Left cardiac atrium (tissue), 4 donors: ENCODE results near the gene DNAJC4. TPM values are rescaled to one million over a fixed set of nuclear protein-coding genes. Genes with fewer than 3 reads are reported as not detected.

Source experiments
- ATAC-seq, 2 donors: fragments of 200-7000 bp; cut with Tn5 transposase; one replicate each; pipeline ENCODE4 v1.9.1; 2020; ENCODE audit warnings: mild to moderate bottlenecking in 2 of 2, moderate library complexity in 2 of 2
- DNase-seq: peaks from one replicate; pipeline ENCODE4 v3.0.0-alpha.2; 2020
- intact Hi-C, 2 donors: fragments of 100-400 bp; cut with DNase I; formaldehyde crosslinking; loops; one replicate each; pipeline versions ENCODE4 v1.14.1 to v1.15.1; 2022 to 2023
- total RNA-seq, 2 donors: library from RNA; stranded (reverse); fragmentation: NEBNext Ultra II Directional; extraction: Animal tissue kit (Norgen Biotek cat#: 25700); gene quantifications; one replicate each; pipeline ENCODE4 v1.2.1, GENCODE V29; 2021
- donor health status: DM: no; HTN: yes; CAD: no.
- donor health status: DM: no; HTN: yes; CAD: no; lungs with severe emphysema.
- donor health status: DM: yes; HTN: yes; CAD: no.
- donor health status: Dilated cardiomyopathy.

DNAJC4 gene
- total RNA-seq, 2 donors from 2014 or later, result 49.2 to 49.3 TPM

- intact Hi-C loops, result no loop called here
- ATAC-seq (no peak), DNase-seq (no peak)
Observed at GRCh38 chr11:64224151-64224890, 6.0 kb upstream of the DNAJC4 start.

GRCh38 chr11:64224891-64225607 lies 5.3 kb upstream of the DNAJC4 start:
- ATAC-seq (peak in 1 of 2 donors; percentile 0), DNase-seq (no peak)
- intact Hi-C loops, result no loop called here

GRCh38 chr11:64225608-64226506 lies 4.5 kb upstream of the DNAJC4 start, which contains the start of the genes NUDT22 and TRPT1:
Gene NUDT22 (plus strand): TSS chr11:64226274. CDS start chr11:64226653, 379 bp downstream.
Gene TRPT1 (minus strand): TSS chr11:64226186. CDS start chr11:64225860, 326 bp downstream.
- peak; percentile 83 to 86 for ATAC-seq
- intact Hi-C loops, result no loop called here
- DNase-seq, result peak; percentile 92

- intact Hi-C loops, result no loop called here
- ATAC-seq, result peak; percentile 28 to 39
- DNase-seq, result peak; percentile 70
Observed at GRCh38 chr11:64226507-64227051, 3.8 kb upstream of the DNAJC4 start.

- intact Hi-C loops, result no loop called here
- DNase-seq, result no peak
- ATAC-seq, result no peak
Observed at GRCh38 chr11:64227405-64227956, 2.9 kb upstream of the DNAJC4 start.

- DNase-seq (no peak), ATAC-seq (no peak)
- intact Hi-C loops, result no loop called here
Observed at GRCh38 chr11:64229090-64229743, 1.1 kb upstream of the DNAJC4 start.

GRCh38 chr11:64229744-64230170 lies 591 bp upstream of the DNAJC4 start:
- no peak for ATAC-seq
- intact Hi-C loops, result no loop called here
- DNase-seq, result no peak

- intact Hi-C loops, result no loop called here
- DNase-seq, result no peak
- ATAC-seq, result no peak
Observed at GRCh38 chr11:64230985-64231365, 627 bp downstream of the DNAJC4 start.

GRCh38 chr11:64231546-64231945 lies 1.2 kb downstream of the DNAJC4 start:
- intact Hi-C loops, result no loop called here
- no peak for DNase-seq
- no peak for ATAC-seq

GRCh38 chr11:64232182-64232966 lies 2.0 kb downstream of the DNAJC4 start:
- intact Hi-C loops, result no loop called here
- ATAC-seq (no peak), DNase-seq (no peak)

GRCh38 chr11:64232967-64233315 lies 2.6 kb downstream of the DNAJC4 start:
- intact Hi-C loops, result no loop called here
- no peak for DNase-seq
- ATAC-seq, result no peak

- ATAC-seq, result peak; percentile 67 to 76
- intact Hi-C loops, result no loop called here
- DNase-seq, result peak; percentile 84
Observed at GRCh38 chr11:64233913-64234586, 3.7 kb downstream of the DNAJC4 start, which contains the start of gene VEGFB. Gene VEGFB (plus strand): TSS chr11:64234584. CDS start chr11:64234834, 250 bp downstream.

- ATAC-seq (peak; percentile 27 to 35), DNase-seq (no peak)
- intact Hi-C loops, result no loop called here
Observed at GRCh38 chr11:64234647-64235379, 4.5 kb downstream of the DNAJC4 start.

- no peak for ATAC-seq
- intact Hi-C loops, result no loop called here
Observed at GRCh38 chr11:64235437-64236161, 5.3 kb downstream of the DNAJC4 start.

GRCh38 chr11:64237484-64237951 lies 7.2 kb downstream of the DNAJC4 start:
- intact Hi-C loops, result no loop called here
- ATAC-seq, result no peak
- no peak for DNase-seq

More at GRCh38 chr11:64235437-64236161, 5.3 kb downstream of the DNAJC4 start:
- DNase-seq, result no peak

- no peak for ATAC-seq
- intact Hi-C loops, result no loop called here
Observed at GRCh38 chr11:64238076-64238475, 7.7 kb downstream of the DNAJC4 start.

More at GRCh38 chr11:64238076-64238475, 7.7 kb downstream of the DNAJC4 start:
- no peak for DNase-seq
